Panc1 (cell line): ENCODE results near the gene ZNF182.

Source experiments
- POLR2AphosphoS5 ChIP-seq: IDR thresholded peaks from 2 replicates; pipeline ENCODE4 v1.6.1; 2012; ENCODE audit warnings: mild to moderate bottlenecking, low read depth, low read length, moderate library complexity
- REST ChIP-seq, 2 experiments: IDR thresholded peaks; 2 replicates each; pipeline ENCODE4 v1.6.1; 2011 to 2012; ENCODE audit warnings: low read depth in 2 of 2, control low read depth in 1 of 2, low read length in 1 of 2, mild to moderate bottlenecking in 1 of 2, moderate library complexity in 1 of 2; ENCODE audit not compliant: insufficient read depth in 1 of 2
- TCF7L2 ChIP-seq: IDR thresholded peaks from 2 replicates; pipeline ENCODE4 v1.6.1; 2011; ENCODE audit warnings: mild to moderate bottlenecking, low read depth, low read length, inconsistent platforms
- TF ChIP-seq, protein P1 (sequence below): fragments of 450-650 bp; IDR thresholded peaks from 2 replicates; pipeline ENCODE4 v1.5.1; 2017; ENCODE audit warnings: mild to moderate bottlenecking

DNA sequence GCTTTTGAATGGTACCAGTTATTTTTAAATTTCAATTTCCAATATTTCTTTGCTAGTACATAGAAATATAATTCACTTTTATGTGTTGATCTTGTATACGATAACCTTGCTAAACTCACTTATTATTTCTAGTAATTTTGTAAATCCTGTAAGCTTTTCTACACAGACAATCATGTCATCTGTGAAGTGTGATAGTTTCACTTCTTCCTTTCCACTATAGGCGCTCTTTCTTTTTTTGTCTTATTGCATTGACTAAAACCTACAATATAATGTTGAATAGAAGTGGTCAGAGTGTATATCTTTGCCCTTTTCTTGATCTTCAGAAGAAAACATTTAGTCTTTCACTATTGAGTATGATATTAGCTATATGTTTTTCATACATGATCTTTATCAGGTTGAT lies 76.6 kb downstream of the ZNF182 start:
- TF ChIP-seq POLR2AphosphoS5 (no peak), TCF7L2 (no peak), REST (IDR thresholded peaks at IDR 0.05; ENCODE audit: insufficient read depth in 1 of 2, low read depth in 2 of 2, low read length in 1 of 2) (no peak)
- TF ChIP-seq, protein P1, sequence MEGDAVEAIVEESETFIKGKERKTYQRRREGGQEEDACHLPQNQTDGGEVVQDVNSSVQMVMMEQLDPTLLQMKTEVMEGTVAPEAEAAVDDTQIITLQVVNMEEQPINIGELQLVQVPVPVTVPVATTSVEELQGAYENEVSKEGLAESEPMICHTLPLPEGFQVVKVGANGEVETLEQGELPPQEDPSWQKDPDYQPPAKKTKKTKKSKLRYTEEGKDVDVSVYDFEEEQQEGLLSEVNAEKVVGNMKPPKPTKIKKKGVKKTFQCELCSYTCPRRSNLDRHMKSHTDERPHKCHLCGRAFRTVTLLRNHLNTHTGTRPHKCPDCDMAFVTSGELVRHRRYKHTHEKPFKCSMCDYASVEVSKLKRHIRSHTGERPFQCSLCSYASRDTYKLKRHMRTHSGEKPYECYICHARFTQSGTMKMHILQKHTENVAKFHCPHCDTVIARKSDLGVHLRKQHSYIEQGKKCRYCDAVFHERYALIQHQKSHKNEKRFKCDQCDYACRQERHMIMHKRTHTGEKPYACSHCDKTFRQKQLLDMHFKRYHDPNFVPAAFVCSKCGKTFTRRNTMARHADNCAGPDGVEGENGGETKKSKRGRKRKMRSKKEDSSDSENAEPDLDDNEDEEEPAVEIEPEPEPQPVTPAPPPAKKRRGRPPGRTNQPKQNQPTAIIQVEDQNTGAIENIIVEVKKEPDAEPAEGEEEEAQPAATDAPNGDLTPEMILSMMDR: no peak
